H9 (cell line): ENCODE results near the gene IQCM. TPM values are rescaled to one million over a fixed set of nuclear protein-coding genes. Genes with fewer than 3 reads are reported as not detected.

ENCODE experiments used
- DNase-seq: peaks from one replicate; pipeline ENCODE4 v3.0.0-alpha.2; 2017
- H2AFZ ChIP-seq: one replicate; pipeline ENCODE4 v1.6.1; 2013; ENCODE audit warnings: mild to moderate bottlenecking, low read length, control low read depth, moderate library complexity
- H2AK5ac ChIP-seq: 2 replicates; pipeline ENCODE4 v1.6.1; 2013; ENCODE audit warnings: low read length, control low read depth, mixed read lengths; ENCODE audit not compliant: insufficient read length
- H2BK120ac ChIP-seq: one replicate; pipeline ENCODE4 v1.6.1; 2013; ENCODE audit warnings: low read depth, mild to moderate bottlenecking, low read length, control low read depth, inconsistent platforms; ENCODE audit not compliant: poor library complexity, severe bottlenecking
- H2BK12ac ChIP-seq: 2 replicates; pipeline ENCODE4 v1.6.1; 2013; ENCODE audit warnings: low read length, control low read depth, mixed read lengths, low read depth; ENCODE audit not compliant: insufficient read length
- H2BK15ac ChIP-seq: 2 replicates; pipeline ENCODE4 v1.6.1; 2013; ENCODE audit warnings: low read depth, low read length, control low read depth
- H2BK20ac ChIP-seq: one replicate; pipeline ENCODE4 v1.6.1; 2013; ENCODE audit warnings: low read depth, mild to moderate bottlenecking, low read length, control low read depth, inconsistent platforms; ENCODE audit not compliant: poor library complexity, severe bottlenecking
- H2BK5ac ChIP-seq: 2 replicates; pipeline ENCODE4 v1.6.1; 2013; ENCODE audit warnings: low read length, control low read depth, mixed read lengths; ENCODE audit not compliant: insufficient read length
- H3K14ac ChIP-seq: 2 replicates; pipeline ENCODE4 v1.6.1; 2013; ENCODE audit warnings: low read length, control low read depth; ENCODE audit not compliant: insufficient read depth
- H3K18ac ChIP-seq: 2 replicates; pipeline ENCODE4 v1.6.1; 2013; ENCODE audit warnings: low read depth, mild to moderate bottlenecking, mixed read lengths, low read length, control low read depth; ENCODE audit not compliant: insufficient read length
- H3K23ac ChIP-seq: 2 replicates; pipeline ENCODE4 v1.6.1; 2013; ENCODE audit warnings: low read length, control low read depth, mixed read lengths, low read depth; ENCODE audit not compliant: insufficient read length
- H3K23me2 ChIP-seq: 2 replicates; pipeline ENCODE4 v1.6.1; 2013; ENCODE audit warnings: low read depth, mild to moderate bottlenecking, mixed read lengths, low read length, control low read depth; ENCODE audit not compliant: insufficient read length, poor library complexity, severe bottlenecking
- H3K27ac ChIP-seq: 2 replicates; pipeline ENCODE4 v1.5.1; 2013; ENCODE audit warnings: low read length, control low read depth, mixed read lengths, low read depth; ENCODE audit not compliant: insufficient read length
- H3K27me3 ChIP-seq: 2 replicates; pipeline ENCODE4 v1.6.1; 2013; ENCODE audit warnings: low read length, control low read depth, inconsistent platforms; ENCODE audit not compliant: insufficient read depth
- H3K4ac ChIP-seq: 2 replicates; pipeline ENCODE4 v1.6.1; 2013; ENCODE audit warnings: low read depth, mild to moderate bottlenecking, control low read depth, inconsistent platforms, low read length, moderate library complexity
- H3K4me1 ChIP-seq: 2 replicates; pipeline ENCODE4 v1.6.1; 2013; ENCODE audit warnings: low read length, control low read depth, inconsistent platforms; ENCODE audit not compliant: insufficient read depth
- H3K4me2 ChIP-seq: 2 replicates; pipeline ENCODE4 v1.6.1; 2013; ENCODE audit warnings: low read length, control low read depth, mixed read lengths; ENCODE audit not compliant: insufficient read length, insufficient read depth
- H3K56ac ChIP-seq: 2 replicates; pipeline ENCODE4 v1.6.1; 2013; ENCODE audit warnings: low read depth, mild to moderate bottlenecking, mixed read lengths, low read length, control low read depth; ENCODE audit not compliant: insufficient read length
- H3K79me1 ChIP-seq: 2 replicates; pipeline ENCODE4 v1.6.1; 2013; ENCODE audit warnings: low read depth, mild to moderate bottlenecking, moderate library complexity, low read length, control low read depth, inconsistent platforms; ENCODE audit not compliant: insufficient read depth, poor library complexity, severe bottlenecking
- H3K79me2 ChIP-seq: 2 replicates; pipeline ENCODE4 v1.6.1; 2013; ENCODE audit warnings: low read length, control low read depth, inconsistent platforms; ENCODE audit not compliant: insufficient read depth
- H3K9ac ChIP-seq: 2 replicates; pipeline ENCODE4 v1.6.1; 2013; ENCODE audit warnings: low read length, control low read depth, mixed read lengths; ENCODE audit not compliant: insufficient read length; ENCODE audit errors: extremely low read depth
- H3K9me3 ChIP-seq: one replicate; pipeline ENCODE4 v1.6.1; 2013; ENCODE audit warnings: low read depth, low read length, inconsistent platforms; ENCODE audit not compliant: control insufficient read depth
- H3T11ph ChIP-seq: one replicate; pipeline ENCODE4 v1.6.1; 2013; ENCODE audit warnings: mild to moderate bottlenecking, low read length, control low read depth, inconsistent platforms
- H4K20me1 ChIP-seq: one replicate; pipeline ENCODE4 v1.6.1; 2013; ENCODE audit not compliant: control insufficient read depth, insufficient read length, insufficient read depth
- H4K5ac ChIP-seq: 2 replicates; pipeline ENCODE4 v1.6.1; 2013; ENCODE audit warnings: low read depth, mild to moderate bottlenecking, mixed read lengths, low read length, control low read depth; ENCODE audit not compliant: insufficient read length
- H4K8ac ChIP-seq: replicated peaks from 2 replicates; pipeline ENCODE4 v1.6.1; 2013; ENCODE audit warnings: low read length, control low read depth, mixed read lengths, low read depth; ENCODE audit not compliant: insufficient read length
- H4K91ac ChIP-seq: 2 replicates; pipeline ENCODE4 v1.6.1; 2013; ENCODE audit warnings: low read depth, mild to moderate bottlenecking, moderate library complexity, mixed read lengths, low read length, control low read depth; ENCODE audit not compliant: insufficient read length
- H3K27ac Mint-ChIP-seq, 3 experiments: 2 replicates in 2 of 3; 3 replicates in 1 of 3; pipeline ENCODE4 v1.8.0; 2020 to 2021; ENCODE audit warnings: mixed read lengths in 3 of 3, mild to moderate bottlenecking in 1 of 3, moderate library complexity in 1 of 3
- H3K27me3 Mint-ChIP-seq: 2 replicates; pipeline ENCODE4 v1.8.0; 2021; ENCODE audit warnings: low read depth, mild to moderate bottlenecking, moderate library complexity, mixed read lengths
- H3K36me3 Mint-ChIP-seq, 3 experiments: 2 replicates in 2 of 3; 3 replicates in 1 of 3; pipeline ENCODE4 v1.8.0; 2020 to 2021; ENCODE audit warnings: low read depth in 3 of 3, mixed read lengths in 3 of 3; ENCODE audit not compliant: insufficient read depth in 1 of 3
- H3K4me1 Mint-ChIP-seq, 2 experiments: 2 replicates each; pipeline ENCODE4 v1.8.0; 2020; ENCODE audit warnings: mixed read lengths in 2 of 2
- H3K4me3 Mint-ChIP-seq, 2 experiments: 2 replicates in 1 of 2; 3 replicates in 1 of 2; pipeline ENCODE4 v1.8.0; 2020 to 2021; ENCODE audit warnings: mild to moderate bottlenecking in 2 of 2, mixed read lengths in 2 of 2, moderate library complexity in 1 of 2
- H3K9me3 Mint-ChIP-seq, 2 experiments: 2 replicates in 1 of 2; 3 replicates in 1 of 2; pipeline ENCODE4 v1.8.0; 2020; ENCODE audit warnings: mild to moderate bottlenecking in 2 of 2, mixed read lengths in 2 of 2, moderate library complexity in 1 of 2
- WGBS: extraction: QIAGEN DNeasy Blood & Tissue Kit; methylation state at CpG from one replicate; pipeline ENCODE4 v1.1.7; 2013; ENCODE audit warnings: missing lambda C conversion rate, low lambda C conversion rate, mixed read lengths; ENCODE audit not compliant: insufficient read length; ENCODE audit errors: extremely low coverage; 5-methylcytosine and 5-hydroxymethylcytosine counted together
- total RNA-seq: library from RNA; stranded (reverse); gene quantifications from 2 replicates; pipeline ENCODE4 v1.2.1, GENCODE V29; 2021
- TF ChIP-seq, protein P1 (sequence below): fragments of 200-600 bp; sonication (generic); conservative IDR thresholded peaks from 3 replicates; pipeline ENCODE4 v1.8.0; 2021; ENCODE audit warnings: antibody characterized with exemption, mild to moderate bottlenecking

IQCM gene
- total RNA-seq, 1 experiment from 2014 or later: 0.15 TPM

DNA sequence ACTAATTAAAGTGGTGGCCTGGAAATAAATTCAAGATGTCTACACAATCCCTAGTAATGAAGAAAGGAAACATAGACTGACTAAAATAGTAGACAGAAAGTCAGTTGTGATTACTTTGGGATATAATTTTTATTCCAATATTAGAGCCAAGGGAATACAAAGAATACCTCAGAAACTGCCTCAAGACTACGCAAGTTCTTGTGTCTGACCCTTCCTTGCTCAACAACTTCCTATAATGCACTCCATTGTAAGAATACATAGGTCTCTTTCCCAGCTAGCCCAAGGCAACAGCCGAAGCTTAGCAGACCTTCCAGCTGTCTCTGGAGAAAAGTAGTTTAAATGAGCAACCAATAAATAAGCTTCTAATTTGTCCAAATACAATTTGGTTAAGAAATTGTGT is 315.9 kb downstream of the IQCM start:
- Histone ChIP-seq H3K23ac (no peak overlapping the region), H4K8ac (no peak overlapping the region), H4K5ac (no peak overlapping the region), H3T11ph (no peak overlapping the region), H2BK120ac (no peak overlapping the region), H4K20me1 (no peaks in the 10 kb centered on the region), H2AFZ (no peak overlapping the region), H3K27me3 (no peaks in the 10 kb centered on the region), H3K56ac (no peak overlapping the region), H3K9ac (no peak overlapping the region), H3K4ac (no peak overlapping the region), H3K27ac (no peak overlapping the region), H3K4me2 (no peak overlapping the region), H3K14ac (no peak overlapping the region), H2BK15ac (no peak overlapping the region), H2BK20ac (no peak overlapping the region), H3K23me2 (peaks cover 3% of the 10 kb centered on the region), H2BK12ac (no peak overlapping the region), H3K9me3 (no peaks in the 10 kb centered on the region), H3K79me1 (no peaks in the 10 kb centered on the region), H3K4me1 (no peaks in the 10 kb centered on the region), H3K79me2 (no peaks in the 10 kb centered on the region), H4K91ac (no peak overlapping the region), H2AK5ac (no peak overlapping the region), H2BK5ac (no peak overlapping the region), H3K18ac (no peak overlapping the region)
- TF ChIP-seq, protein P1, sequence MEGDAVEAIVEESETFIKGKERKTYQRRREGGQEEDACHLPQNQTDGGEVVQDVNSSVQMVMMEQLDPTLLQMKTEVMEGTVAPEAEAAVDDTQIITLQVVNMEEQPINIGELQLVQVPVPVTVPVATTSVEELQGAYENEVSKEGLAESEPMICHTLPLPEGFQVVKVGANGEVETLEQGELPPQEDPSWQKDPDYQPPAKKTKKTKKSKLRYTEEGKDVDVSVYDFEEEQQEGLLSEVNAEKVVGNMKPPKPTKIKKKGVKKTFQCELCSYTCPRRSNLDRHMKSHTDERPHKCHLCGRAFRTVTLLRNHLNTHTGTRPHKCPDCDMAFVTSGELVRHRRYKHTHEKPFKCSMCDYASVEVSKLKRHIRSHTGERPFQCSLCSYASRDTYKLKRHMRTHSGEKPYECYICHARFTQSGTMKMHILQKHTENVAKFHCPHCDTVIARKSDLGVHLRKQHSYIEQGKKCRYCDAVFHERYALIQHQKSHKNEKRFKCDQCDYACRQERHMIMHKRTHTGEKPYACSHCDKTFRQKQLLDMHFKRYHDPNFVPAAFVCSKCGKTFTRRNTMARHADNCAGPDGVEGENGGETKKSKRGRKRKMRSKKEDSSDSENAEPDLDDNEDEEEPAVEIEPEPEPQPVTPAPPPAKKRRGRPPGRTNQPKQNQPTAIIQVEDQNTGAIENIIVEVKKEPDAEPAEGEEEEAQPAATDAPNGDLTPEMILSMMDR: no peak
- Mint-ChIP-seq H3K27ac (no peak overlapping the region), H3K9me3 (peaks cover 0 to 4% of the 10 kb centered on the region in 2 experiments; a peak in 1 of 5 replicates), H3K4me1 (no peaks in the 10 kb centered on the region), H3K27me3 (no peaks in the 10 kb centered on the region), H3K36me3 (peaks cover 0 to 4% (median 1%) of the 10 kb centered on the region in 3 experiments; a peak in 3 of 7 replicates), H3K4me3 (no peak overlapping the region)
- no CpG with 5 or more reads among the region's 2 CpGs for WGBS
- DNase-seq: no peak
